Measurements from ENCODE around the gene SAPCD2.

SAPCD2 gene

DNA sequence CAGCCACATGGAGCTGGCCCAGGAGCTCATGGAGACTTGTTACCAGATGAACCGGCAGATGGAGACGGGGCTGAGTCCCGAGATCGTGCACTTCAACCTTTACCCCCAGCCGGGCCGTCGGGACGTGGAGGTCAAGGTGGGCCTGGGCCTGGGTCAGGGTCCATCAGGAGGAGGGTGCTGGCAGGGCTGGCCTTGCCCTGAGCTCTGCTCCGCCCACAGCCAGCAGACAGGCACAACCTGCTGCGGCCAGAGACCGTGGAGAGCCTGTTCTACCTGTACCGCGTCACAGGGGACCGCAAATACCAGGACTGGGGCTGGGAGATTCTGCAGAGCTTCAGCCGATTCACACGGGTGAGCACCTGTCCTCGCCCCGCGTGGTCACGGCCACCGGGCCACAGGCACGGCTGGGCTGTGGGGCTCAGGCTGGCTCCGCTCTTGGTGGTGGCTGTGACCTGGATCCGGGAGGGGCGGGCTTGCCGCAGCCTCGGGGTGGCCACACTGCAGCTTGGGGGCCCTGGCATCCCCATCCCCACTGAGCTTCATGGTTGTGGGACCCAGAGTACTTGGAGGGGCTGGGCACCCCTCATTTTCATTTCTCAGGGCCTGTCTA lies 37.1 kb upstream of the SAPCD2 start:
- ChIA-PET CTCF (interaction anchor here (0.7 to 3.7 kb wide), 5 partner anchors 11 to 130 kb away, joined by 3 to 18 read pairs (median 3); no protein-coding TSS in a partner anchor), POLR2A (interaction anchor here (1.3 to 1.4 kb wide), 2 partner anchors 11 to 20 kb away, joined by 3 to 4 read pairs; partner anchors contain the start of gene MAN1B1)

DNA sequence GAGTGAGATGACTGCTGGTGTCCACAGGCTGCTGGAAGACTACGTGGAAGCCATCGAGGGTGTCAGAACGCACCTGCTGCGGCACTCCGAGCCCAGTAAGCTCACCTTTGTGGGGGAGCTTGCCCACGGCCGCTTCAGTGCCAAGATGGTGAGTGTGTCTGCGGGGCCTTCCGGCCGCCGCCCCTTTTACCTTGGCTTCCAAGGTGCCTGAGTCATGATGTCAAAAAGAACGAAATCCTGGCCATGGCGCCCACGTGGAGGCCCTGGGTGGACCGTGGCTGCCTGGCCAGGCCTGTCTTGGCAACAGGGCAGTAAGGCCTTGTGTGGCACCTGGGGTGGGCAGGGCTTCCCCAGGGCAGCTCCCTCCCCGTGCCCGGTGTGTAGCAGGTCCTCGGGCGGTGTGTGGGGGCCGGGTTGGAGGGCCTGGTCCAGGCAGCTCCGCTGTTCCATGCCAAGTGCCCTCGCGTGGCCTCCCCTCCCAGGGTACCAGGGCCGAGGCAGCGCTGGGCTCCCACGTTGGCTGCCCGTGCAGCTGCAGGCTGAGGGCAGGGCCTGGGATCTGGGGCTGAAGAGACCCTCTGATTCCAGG lies 36.4 kb upstream of the SAPCD2 start:
- ChIA-PET POLR2A (interaction anchor here (0.5 to 1.3 kb wide), 2 partner anchors 20 to 48 kb away, joined by 3 to 4 read pairs; partner anchors contain the start of gene MAN1B1), CTCF (interaction anchor here (0.7 to 3.7 kb wide), 6 partner anchors 11 to 130 kb away, joined by 3 to 18 read pairs (median 3); partner anchors contain the start of gene RNF224)
- TF ChIP-seq, protein P1, sequence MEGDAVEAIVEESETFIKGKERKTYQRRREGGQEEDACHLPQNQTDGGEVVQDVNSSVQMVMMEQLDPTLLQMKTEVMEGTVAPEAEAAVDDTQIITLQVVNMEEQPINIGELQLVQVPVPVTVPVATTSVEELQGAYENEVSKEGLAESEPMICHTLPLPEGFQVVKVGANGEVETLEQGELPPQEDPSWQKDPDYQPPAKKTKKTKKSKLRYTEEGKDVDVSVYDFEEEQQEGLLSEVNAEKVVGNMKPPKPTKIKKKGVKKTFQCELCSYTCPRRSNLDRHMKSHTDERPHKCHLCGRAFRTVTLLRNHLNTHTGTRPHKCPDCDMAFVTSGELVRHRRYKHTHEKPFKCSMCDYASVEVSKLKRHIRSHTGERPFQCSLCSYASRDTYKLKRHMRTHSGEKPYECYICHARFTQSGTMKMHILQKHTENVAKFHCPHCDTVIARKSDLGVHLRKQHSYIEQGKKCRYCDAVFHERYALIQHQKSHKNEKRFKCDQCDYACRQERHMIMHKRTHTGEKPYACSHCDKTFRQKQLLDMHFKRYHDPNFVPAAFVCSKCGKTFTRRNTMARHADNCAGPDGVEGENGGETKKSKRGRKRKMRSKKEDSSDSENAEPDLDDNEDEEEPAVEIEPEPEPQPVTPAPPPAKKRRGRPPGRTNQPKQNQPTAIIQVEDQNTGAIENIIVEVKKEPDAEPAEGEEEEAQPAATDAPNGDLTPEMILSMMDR (IDR thresholded peaks at IDR 0.05; ENCODE audit: control extremely low read depth, extremely low read depth, low read depth, missing control alignments): no peak
- no peak for DNase-seq (ENCODE audit: extremely low spot score)

More for the DNA sequence above, 37.1 kb upstream of the SAPCD2 start:
- TF ChIP-seq, protein P1 (IDR thresholded peaks at IDR 0.05; ENCODE audit: control extremely low read depth, extremely low read depth, low read depth, missing control alignments): no peak
- no peak for DNase-seq (ENCODE audit: extremely low spot score)

DNA sequence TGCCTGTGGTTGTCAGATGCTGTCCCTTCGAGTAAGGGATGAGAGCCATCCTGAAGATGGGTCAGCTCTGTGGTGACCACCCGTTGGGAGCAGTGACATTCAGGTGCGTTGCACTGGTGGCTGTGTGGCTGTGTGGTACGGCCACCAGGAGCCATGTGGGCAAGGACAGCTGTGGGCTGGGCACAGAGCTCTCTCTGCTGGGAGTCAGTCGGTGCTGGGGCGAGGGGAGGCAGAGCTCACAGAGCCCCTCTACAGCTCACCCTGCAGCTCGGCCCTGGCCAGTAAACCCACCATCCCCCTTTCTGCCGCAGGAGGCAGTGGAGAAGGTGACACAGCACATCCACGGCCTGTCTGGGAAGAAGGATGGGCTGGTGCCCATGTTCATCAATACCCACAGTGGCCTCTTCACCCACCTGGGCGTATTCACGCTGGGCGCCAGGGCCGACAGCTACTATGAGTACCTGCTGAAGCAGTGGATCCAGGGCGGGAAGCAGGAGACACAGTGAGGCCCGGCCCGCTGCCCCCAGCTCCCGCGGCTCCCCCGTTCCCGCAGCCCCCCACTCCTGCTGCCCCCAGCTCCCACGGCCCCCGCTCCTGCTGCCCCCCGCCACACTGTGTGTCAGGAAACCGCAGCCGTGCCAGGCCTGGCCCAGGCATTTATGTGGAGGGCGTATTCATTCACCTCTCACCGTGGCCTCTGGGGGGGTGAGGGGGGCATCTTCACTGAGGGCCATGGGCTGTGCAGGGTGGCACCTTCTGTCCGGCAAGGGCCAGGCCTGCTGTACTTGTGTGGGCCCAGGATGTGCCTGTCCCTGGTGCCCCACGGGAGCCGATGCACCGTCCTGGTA lies 35.7 kb upstream of the SAPCD2 start:
- DNase-seq (ENCODE audit: extremely low spot score): no peak
- TF ChIP-seq, protein P1 (IDR thresholded peaks at IDR 0.05; ENCODE audit: control extremely low read depth, extremely low read depth, low read depth, missing control alignments): no peak
- CTCF ChIA-PET: interaction anchor here (1.0 to 3.7 kb wide), 4 partner anchors 11 to 131 kb away, joined by 3 to 18 read pairs (median 10); partner anchors contain the start of gene RNF224
- POLR2A ChIA-PET: interaction anchor here (0.5 kb wide), 1 partner anchor 47 kb away, joined by 4 read pairs; no protein-coding TSS in a partner anchor

DNA sequence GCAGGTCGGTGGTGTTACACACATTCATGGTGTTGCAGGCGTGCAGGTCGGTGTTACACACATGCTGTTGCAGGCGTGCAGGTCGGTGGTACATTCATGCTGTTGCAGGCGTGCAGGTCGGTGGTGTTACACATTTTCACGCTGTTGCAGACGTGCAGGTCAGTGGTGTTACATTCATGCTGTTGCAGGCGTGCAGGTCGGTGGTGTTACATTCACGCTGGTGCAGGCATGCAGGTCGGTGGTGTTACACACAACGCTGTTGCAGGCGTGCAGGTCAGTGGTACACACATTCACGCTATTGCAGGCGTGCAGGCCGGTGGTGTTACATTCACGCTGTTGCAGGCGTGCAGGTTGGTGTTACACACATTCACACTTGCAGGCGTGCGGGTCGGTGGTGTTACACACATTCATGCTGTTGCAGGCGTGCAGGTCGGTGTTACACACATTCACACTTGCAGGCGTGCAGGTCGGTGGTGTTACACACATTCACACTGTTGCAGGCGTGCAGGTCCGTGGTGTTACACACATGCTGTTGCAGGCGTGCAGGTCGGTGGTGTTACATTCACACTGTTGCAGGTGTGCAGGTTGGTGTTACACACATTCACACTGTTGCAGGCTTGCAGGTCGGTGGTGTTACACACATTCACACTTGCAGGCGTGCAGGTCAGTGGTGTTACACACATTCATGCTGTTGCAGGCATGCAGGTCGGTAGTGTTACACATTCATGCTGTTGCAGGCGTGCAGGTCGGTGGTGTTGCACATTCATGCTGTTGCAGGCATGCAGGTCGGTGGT lies 33.0 kb upstream of the SAPCD2 start:
- TF ChIP-seq, protein P1 (IDR thresholded peaks at IDR 0.05; ENCODE audit: control extremely low read depth, extremely low read depth, low read depth, missing control alignments): no peak
- no peak for DNase-seq (ENCODE audit: extremely low spot score)
- POLR2A ChIA-PET: no interaction called here
- CTCF ChIA-PET: interaction anchor here (1.2 kb wide), 1 partner anchor 56 kb away, joined by 3 read pairs; no protein-coding TSS in a partner anchor

DNA sequence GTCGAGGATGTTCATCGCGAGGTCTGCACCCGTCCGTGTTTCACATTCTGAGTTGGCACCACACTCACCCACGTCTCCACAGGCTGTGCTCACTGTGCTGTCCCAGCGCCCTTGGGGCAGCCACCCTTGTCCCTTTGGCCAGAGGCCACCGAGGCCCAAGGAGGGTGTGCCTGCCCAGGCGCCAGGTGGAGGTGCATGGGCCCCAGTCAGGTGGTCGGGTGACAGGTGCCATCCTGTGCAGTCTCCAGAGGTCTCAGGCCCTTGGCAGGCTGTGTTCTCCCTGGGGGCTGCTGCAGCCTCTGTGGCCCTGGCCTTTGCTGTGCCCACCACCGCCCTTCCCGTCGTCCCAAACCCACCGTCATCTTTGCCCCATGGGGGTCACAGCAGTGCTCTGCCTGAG lies 28.9 kb upstream of the SAPCD2 start:
- no peak for DNase-seq (ENCODE audit: extremely low spot score)
- POLR2A ChIA-PET: no interaction called here
- CTCF ChIA-PET: no interaction called here

More for the DNA sequence above, 28.9 kb upstream of the SAPCD2 start:
- TF ChIP-seq, protein P1 (IDR thresholded peaks at IDR 0.05; ENCODE audit: control extremely low read depth, extremely low read depth, low read depth, missing control alignments): no peak

All from GM10248 (cell line).